Sigmoid colon (tissue), 7 donors: ENCODE data around the gene MAPRE3. TPM values are rescaled to one million over a fixed set of nuclear protein-coding genes. Genes with fewer than 3 reads are reported as not detected.

ENCODE experiments used
- DNase-seq: peaks from one replicate; pipeline ENCODE4 v3.0.0-alpha.2; 2019
- H3K27ac ChIP-seq, 4 donors: fragments of 200-600 bp; sonication (generic); one replicate each; pipeline ENCODE4 v1.5.1; 2016 to 2019; ENCODE audit warnings: mild to moderate bottlenecking in 1 of 4
- H3K27me3 ChIP-seq, 3 donors: fragments of 200-600 bp; sonication (generic); one replicate each; pipeline ENCODE4 v1.5.1; 2019; ENCODE audit warnings: mild to moderate bottlenecking in 1 of 3
- H3K36me3 ChIP-seq, 4 donors: fragments of 200-600 bp; sonication (generic); one replicate each; pipeline ENCODE4 v1.5.1; 2016 to 2019
- H3K4me1 ChIP-seq, 4 donors: fragments of 200-600 bp; sonication (generic); one replicate each; pipeline ENCODE4 v1.5.1; 2017 to 2019
- H3K4me3 ChIP-seq, 4 donors: fragments of 200-600 bp; sonication (generic); one replicate each; pipeline ENCODE4 v1.5.1; 2017 to 2019; ENCODE audit warnings: mild to moderate bottlenecking in 2 of 4, moderate library complexity in 1 of 4
- H3K9me3 ChIP-seq, 4 donors: fragments of 200-600 bp in 3 of 4; sonication (generic) in 3 of 4; one replicate each; pipeline versions ENCODE4 v1.5.1 to v1.6.1; 2013 to 2019
- EP300 ChIP-seq, 4 donors: sonication (generic); formaldehyde crosslinking; IDR thresholded peaks; one replicate each; pipeline ENCODE4 v1.6.1; 2017; ENCODE audit warnings: antibody characterized with exemption in 4 of 4
- POLR2A ChIP-seq, 2 donors: fragments of 450-650 bp; IDR thresholded peaks; one replicate each; pipeline ENCODE4 v1.6.1; 2016; ENCODE audit warnings: antibody characterized with exemption in 2 of 2, mild to moderate bottlenecking in 2 of 2, moderate library complexity in 2 of 2
- POLR2AphosphoS5 ChIP-seq, 4 donors: sonication (generic); formaldehyde crosslinking; IDR thresholded peaks; one replicate each; pipeline ENCODE4 v1.6.1; 2017; ENCODE audit warnings: antibody characterized with exemption in 4 of 4
- WGBS, 2 donors: extraction: QIAGEN DNeasy Blood & Tissue Kit; methylation state at CpG; one replicate each; pipeline ENCODE4 v1.1.7; 2013; 5-methylcytosine and 5-hydroxymethylcytosine counted together
- intact Hi-C: fragments of 100-400 bp; cut with DNase I; formaldehyde crosslinking; loops from one replicate; pipeline ENCODE4 v1.15.1; 2023
- polyA plus RNA-seq, 3 donors: library from polyadenylated mRNA; stranded (reverse); fragments of 200-250 nt; gene quantifications; one replicate each; pipeline ENCODE4 v1.2.3, GENCODE V29; 2013
- total RNA-seq, 4 donors: library from RNA; depleted of rRNA; stranded (reverse); fragments of >200 nt; gene quantifications; one replicate each; pipeline ENCODE4 v1.1.0, GENCODE V29; 2016
- TF ChIP-seq, protein P1 (sequence below), 4 experiments: fragments of 450-650 bp in 3 of 4; fragments of 200-600 bp in 1 of 4; IDR thresholded peaks; one replicate each; pipeline ENCODE4 v1.5.1; 2016 to 2019; ENCODE audit warnings: antibody characterized with exemption in 4 of 4, mild to moderate bottlenecking in 3 of 4, moderate library complexity in 2 of 4
- donor health status: healthy with polysubstance abuse.
- donor health status: Bipolar disorder and iron deficiency.
- donor health status: healthy.

MAPRE3 gene
- total and polyA plus RNA-seq, 7 donors = 5.1 to 73.3 (median 15.6) TPM

DNA sequence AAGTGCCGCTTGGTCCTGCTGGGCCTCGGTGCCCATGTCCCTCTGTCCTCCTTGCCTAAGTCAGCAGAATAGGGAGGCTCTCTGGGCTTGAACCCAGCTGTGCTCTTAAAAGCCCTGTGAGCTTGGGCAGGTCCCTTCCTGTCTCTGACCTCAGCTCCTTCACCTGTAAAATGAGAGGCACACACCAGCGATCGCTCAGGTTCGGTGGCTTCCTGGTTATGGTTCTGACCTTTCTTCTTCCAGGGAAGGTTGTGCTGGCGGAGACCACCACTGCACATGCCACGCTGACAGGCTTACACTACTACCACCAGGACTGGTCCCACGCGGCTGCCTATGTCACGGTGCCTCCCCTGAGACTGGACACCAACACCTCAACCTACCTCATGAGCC is 36.1 kb upstream of the MAPRE3 start:
- Histone ChIP-seq H3K9me3 (no peaks in the 10 kb centered on the region), H3K4me3 (no peak overlapping the region), H3K36me3 (no peaks in the 10 kb centered on the region), H3K4me1 (no peaks in the 10 kb centered on the region), H3K27me3 (peaks cover 0 to 8% (median 0%) of the 10 kb centered on the region in 3 donors), H3K27ac (no peak overlapping the region)
- intact Hi-C loops = no loop called here
- DNase-seq = no peak
- WGBS, 2 donors = 86 to 89% methylated on average over 10 of the region's 10 CpGs
- TF ChIP-seq POLR2A (IDR thresholded peaks at IDR 0.05) (no peak), POLR2AphosphoS5 (IDR thresholded peaks at IDR 0.05) (no peak), EP300 (IDR thresholded peaks at IDR 0.05) (no peak)
- TF ChIP-seq, protein P1, sequence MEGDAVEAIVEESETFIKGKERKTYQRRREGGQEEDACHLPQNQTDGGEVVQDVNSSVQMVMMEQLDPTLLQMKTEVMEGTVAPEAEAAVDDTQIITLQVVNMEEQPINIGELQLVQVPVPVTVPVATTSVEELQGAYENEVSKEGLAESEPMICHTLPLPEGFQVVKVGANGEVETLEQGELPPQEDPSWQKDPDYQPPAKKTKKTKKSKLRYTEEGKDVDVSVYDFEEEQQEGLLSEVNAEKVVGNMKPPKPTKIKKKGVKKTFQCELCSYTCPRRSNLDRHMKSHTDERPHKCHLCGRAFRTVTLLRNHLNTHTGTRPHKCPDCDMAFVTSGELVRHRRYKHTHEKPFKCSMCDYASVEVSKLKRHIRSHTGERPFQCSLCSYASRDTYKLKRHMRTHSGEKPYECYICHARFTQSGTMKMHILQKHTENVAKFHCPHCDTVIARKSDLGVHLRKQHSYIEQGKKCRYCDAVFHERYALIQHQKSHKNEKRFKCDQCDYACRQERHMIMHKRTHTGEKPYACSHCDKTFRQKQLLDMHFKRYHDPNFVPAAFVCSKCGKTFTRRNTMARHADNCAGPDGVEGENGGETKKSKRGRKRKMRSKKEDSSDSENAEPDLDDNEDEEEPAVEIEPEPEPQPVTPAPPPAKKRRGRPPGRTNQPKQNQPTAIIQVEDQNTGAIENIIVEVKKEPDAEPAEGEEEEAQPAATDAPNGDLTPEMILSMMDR (IDR thresholded peaks at IDR 0.05) = no peak

GRCh38 chr2:26934985-26935384 is 35.5 kb upstream of the MAPRE3 start:
- intact Hi-C loops = no loop called here
- 62 to 63% methylated on average over 3 of the region's 3 CpGs for WGBS, 2 donors

GRCh38 chr2:26936855-26937254 is 33.6 kb upstream of the MAPRE3 start:
- Histone ChIP-seq H3K27ac (no peak overlapping the region), H3K36me3 (no peaks in the 10 kb centered on the region), H3K4me3 (no peak overlapping the region), H3K27me3 (no peaks in the 10 kb centered on the region), H3K4me1 (no peaks in the 10 kb centered on the region), H3K9me3 (no peaks in the 10 kb centered on the region)
- DNase-seq = no peak
- intact Hi-C loops = no loop called here
- TF ChIP-seq POLR2AphosphoS5 (IDR thresholded peaks at IDR 0.05) = no peak
- TF ChIP-seq, protein P1 (IDR thresholded peaks at IDR 0.05) = no peak
- TF ChIP-seq EP300 (IDR thresholded peaks at IDR 0.05) = no peak
- no peak for TF ChIP-seq POLR2A (IDR thresholded peaks at IDR 0.05)
- 83 to 88% methylated on average over 5 of the region's 5 CpGs for WGBS, 2 donors

More at GRCh38 chr2:26934985-26935384, 35.5 kb upstream of the MAPRE3 start:
- Histone ChIP-seq H3K4me1 (no peaks in the 10 kb centered on the region), H3K27me3 (peaks cover 0 to 5% (median 0%) of the 10 kb centered on the region in 3 donors), H3K9me3 (no peaks in the 10 kb centered on the region), H3K4me3 (no peak overlapping the region), H3K27ac (no peak overlapping the region), H3K36me3 (no peaks in the 10 kb centered on the region)
- no peak for DNase-seq
- TF ChIP-seq EP300 (IDR thresholded peaks at IDR 0.05) = no peak
- TF ChIP-seq, protein P1 (IDR thresholded peaks at IDR 0.05) = no peak
- TF ChIP-seq POLR2AphosphoS5 (IDR thresholded peaks at IDR 0.05) = no peak
- no peak for TF ChIP-seq POLR2A (IDR thresholded peaks at IDR 0.05)

DNA sequence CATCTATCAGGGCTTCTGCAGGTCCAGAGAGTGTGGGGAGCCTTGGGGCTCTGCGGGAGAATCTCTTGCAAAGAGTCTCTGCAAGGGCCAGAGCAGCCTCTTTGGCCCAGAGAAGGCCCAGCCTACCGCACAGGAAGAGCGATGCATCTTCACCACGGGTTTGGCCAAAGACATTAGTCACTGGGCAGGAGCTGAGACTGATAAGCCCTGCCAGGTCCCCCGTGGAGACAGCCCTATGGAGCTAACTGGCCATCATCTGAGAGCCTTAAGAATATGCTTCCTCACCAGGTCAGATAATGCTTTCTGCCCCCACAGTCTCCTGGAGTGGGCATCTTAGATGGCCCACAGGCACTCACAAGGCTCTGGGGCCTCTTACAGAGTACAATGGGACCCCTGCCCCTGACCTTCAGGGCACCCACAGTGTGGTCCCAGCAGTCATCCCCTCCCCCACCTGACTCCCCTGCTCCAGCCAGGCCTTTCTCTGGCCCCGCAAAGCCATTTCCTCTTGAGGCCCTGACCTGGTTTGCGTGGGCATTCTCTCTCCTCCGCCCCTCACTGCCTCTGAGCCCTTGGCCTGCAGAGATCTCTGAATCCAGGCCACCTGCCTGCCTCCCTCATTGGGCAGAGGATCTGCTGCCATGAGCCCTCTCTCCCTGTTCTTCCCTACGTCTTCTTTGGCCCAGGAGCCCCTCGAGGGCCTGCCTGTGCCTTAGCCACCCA is 31.9 kb upstream of the MAPRE3 start:
- 75 to 79% methylated on average over 10 of the region's 10 CpGs for WGBS, 2 donors
- DNase-seq = no peak
- intact Hi-C loops = no loop called here

More for the DNA sequence above, 31.9 kb upstream of the MAPRE3 start:
- Histone ChIP-seq H3K9me3 (no peaks in the 10 kb centered on the region), H3K4me3 (no peak overlapping the region), H3K36me3 (no peaks in the 10 kb centered on the region), H3K27ac (no peak overlapping the region), H3K27me3 (peaks cover 0 to 11% (median 5%) of the 10 kb centered on the region in 3 donors), H3K4me1 (no peaks in the 10 kb centered on the region)
- TF ChIP-seq, protein P1 (IDR thresholded peaks at IDR 0.05) = no peak
- TF ChIP-seq POLR2AphosphoS5 (IDR thresholded peaks at IDR 0.05) = no peak
- TF ChIP-seq EP300 (IDR thresholded peaks at IDR 0.05) = no peak
- no peak for TF ChIP-seq POLR2A (IDR thresholded peaks at IDR 0.05)
